GM21367 (cell line): ENCODE results near the gene CD44.

Source experiments
- ATAC-seq: cut with Tn5 transposase; IDR thresholded peaks from one replicate; pipeline ENCODE4 v1.9.1; 2021; ENCODE audit not compliant: unreplicated experiment

Gene CD44

DNA sequence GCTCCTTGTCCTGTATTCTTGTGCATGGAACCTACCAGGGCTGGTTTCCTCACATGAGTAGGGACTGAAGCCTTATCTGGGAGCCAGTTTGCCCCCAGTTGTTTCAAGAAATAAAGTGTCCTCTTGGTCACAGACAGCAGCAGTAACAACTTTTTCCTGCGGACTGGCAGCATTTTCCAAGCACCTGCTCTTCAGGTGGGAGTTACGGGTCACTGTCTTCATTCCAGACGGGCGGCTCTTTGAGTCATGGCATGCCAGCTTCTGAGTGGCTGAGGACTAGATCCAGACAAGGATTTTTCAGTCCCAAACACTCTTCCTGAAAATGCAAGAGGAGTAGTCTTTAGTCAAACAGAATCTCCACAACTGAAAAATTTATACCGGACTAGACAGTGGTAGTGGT, 2.7 kb upstream of the CD44 start:
- ATAC-seq, result no peak

DNA sequence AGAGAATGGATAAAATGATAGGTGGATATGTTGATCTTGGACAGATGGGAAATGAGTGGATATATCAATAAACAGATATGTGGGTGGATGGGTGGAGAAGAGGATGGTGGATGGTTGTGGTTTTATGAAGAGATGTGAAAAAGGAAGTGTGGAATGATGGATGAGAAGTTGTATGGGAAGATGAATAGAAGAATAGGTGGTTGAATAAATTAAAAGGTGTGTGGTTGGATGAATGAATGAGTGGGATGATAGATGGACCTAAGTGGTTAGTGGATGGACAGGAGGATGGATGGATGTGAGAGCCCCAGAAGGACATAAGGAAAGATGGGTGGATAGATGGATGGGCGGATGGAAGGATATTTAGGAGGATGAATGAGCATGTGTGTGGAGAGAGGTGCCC, 913 bp upstream of the CD44 start:
- ATAC-seq, result no peak

DNA sequence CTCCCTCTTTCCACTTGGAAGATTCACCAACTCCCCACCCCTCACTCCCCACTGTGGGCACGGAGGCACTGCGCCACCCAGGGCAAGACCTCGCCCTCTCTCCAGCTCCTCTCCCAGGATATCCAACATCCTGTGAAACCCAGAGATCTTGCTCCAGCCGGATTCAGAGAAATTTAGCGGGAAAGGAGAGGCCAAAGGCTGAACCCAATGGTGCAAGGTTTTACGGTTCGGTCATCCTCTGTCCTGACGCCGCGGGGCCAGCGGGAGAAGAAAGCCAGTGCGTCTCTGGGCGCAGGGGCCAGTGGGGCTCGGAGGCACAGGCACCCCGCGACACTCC, 397 bp upstream of the CD44 start:
- no peak for ATAC-seq

DNA sequence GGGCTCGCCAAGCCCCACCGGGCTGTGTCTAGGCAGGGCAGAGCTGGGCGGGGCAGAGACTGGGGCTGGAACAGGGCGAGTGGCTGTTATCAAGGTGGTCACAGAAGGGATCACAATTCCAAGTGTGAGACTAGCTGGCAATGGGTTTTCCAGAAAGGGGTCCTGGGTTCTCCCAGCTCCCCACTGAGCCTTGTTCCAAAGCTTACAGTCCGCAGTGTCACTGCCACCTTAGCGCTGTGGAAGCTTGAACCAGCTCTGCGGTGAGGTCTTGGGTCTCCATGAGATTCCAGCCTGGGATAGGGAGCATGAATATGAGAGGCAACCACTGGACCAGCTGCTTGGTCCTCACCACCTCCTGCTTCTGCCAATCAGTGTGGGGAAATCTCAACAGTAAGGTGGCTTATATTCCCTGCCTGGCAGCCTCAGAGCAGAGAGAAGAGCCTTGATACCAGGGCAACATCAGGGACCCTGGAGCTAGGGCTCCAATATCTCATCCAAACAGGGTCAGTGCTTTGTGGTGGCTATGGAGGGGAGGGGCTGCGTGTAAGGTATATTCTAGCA, 831 bp downstream of the CD44 start:
- ATAC-seq, result no peak

DNA sequence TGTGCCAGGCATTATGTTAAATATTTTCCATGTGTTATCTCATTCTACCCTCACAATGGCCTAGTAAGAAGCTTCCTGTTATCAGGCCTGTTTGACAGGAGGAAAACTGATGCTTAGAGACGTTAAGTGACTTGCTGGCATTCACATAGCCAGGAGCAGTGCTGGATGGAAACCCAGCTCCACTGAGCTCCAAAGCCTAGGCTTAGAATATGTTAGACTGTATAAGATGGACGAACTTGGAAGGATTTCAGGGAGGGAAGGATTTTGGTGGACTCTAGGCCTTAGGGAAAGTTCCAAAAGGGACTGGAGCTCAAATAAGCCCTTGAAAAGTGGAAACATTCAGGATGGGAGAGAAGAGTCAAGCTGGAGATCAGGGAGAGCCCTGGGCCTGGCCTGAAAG, 2.1 kb downstream of the CD44 start:
- ATAC-seq, result no peak

DNA sequence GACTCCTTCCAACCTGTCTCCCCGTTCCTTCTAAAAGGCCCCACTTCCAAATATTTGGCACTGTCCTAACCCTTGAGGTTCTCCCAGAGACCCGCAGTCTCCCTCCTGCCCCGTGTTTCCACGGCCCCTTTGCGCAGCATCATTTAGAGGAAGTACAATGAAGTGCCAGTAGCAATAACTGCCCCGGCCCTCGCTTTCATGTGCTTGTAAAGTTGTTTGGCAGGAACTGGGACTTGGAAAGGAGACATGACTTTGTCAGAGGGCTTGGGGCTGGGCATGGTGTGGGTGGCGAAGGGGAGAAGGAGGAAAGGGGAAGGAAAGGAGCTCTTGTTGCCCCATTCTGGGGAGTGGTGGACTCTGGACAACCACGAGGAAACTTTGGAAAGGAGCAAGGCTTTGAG, 2.6 kb downstream of the CD44 start:
- no peak for ATAC-seq

DNA sequence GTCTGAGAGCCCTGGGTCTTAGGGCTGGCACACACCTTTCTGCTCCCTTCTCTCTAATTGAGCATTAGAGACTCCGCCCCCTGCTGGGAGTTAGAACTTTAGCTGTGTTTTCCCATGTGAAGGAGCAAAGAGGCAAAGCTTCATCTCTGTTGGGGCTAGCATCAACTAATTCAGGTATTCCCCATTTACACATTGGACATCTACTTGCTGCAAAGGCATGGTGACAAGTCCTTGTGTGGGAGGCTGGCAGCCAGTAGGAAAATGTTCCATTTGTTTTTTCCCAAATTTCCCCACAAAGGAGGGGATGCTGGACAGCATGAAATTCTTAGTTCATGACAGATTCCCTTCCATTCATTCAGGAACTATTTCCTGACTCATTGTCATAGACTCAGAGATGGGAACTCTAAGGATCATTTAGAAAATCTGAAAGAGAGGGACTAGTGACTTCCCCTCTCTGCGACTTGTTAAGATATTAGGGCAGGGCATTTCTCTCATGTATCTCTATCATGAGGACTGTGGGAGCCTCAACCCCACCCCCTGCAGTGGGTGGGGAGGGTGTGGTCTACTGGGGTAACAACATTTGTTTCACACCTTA, 3.6 kb downstream of the CD44 start:
- ATAC-seq, result no peak

DNA sequence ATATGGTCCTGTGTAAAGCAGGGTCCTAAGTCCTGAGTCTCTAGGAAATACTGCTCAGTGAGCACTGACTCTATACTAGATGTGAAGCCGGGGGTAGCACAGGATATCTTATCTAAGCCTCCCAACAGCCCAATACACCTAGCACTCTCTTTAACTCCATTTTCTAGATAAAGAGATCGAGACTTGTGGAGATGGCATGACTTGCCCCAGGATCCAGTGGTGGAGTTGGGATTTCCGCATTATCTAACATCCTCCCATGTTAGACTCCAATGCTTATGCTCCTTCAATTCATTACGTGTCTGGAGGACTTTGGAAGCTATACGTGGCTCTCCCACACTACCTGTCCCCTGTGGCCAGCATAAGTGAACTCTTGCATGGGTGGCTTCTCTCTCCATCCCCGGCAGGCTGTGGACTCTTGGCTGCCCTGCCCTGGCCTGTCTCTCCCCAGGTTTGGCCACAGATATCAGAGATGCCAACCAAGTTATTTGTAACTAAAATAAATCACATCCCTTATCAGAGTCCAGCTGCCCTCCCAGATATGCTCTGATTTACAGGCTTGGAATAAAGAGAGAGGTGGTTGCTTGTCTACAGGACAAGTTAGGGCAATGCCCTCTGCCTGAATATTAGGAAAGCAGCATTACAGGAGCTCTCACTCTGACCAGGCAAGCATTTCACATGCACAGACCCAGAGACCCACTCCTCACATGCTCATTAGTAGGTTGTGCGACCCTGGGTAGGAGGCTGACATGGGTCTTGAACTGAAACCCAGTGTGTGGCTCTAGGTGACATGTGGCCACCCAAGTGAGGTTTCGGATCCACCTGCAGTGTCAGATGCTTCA, 4.5 kb downstream of the CD44 start:
- ATAC-seq, result no peak

DNA sequence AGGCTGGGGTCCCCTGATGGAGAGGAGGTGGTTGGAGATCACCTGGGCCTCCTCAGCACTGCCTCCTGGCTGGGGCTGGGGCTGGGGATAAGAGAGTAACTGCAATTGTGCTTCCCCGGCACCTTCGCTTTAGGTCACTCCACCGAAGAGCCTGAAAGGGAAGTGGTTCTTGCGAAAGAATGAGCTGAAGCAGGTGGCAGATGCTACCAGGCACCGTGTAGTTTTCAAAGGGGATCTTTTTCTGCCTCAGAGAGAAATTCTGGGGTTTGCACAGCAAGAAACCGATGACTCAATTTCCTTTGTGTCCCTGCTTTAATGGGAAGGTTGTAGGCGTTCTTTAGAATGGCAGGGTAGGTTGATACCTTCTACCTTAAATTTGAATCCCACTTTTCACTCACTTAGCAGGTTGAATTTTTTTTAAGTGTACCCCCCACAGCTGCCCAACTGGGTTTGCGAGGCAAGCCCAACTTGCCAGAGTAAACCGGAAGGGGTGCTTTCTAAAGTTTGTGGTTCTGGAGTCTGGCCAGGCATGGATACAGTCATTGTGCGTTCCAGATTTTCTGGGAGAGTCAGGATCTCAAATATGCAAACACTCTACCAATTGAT, 5.3 kb downstream of the CD44 start:
- peak; percentile 47 for ATAC-seq

DNA sequence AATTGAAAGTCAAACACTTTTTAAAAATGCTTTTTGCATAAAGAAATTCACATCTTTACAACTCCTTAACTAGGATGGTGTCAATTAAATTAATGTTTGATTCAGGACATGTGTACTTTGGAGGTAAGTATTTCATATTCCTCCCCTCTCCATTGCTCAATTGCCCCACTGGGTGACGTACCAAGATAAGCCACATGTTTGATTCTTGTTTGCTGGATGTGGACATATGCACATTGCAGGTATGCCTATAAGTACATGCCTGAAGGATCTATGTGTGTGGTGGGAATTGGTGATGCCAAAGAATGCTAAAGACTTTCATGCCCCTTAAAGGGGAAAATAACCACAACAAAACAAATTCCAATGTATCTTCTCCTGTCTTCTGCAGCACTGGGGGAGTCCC, 5.8 kb downstream of the CD44 start:
- no peak for ATAC-seq

DNA sequence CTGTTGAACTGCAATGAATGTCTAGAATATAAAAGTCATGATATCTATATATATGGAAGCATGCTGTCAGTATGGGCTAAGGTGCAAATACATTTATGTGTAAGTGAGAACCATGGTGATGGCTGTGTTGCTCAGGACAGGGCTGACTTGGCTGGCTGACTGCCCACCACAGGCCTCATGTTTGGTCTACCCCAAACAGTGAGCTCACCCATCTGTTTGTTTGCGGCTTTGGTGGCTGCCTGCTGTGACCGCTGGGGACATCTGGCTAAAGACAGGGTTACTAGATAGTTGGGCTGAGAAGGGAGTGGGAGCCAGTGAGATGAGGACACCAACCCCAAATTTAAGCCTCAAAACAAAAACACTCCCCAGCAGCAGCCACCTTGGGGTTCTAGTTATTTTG, 6.3 kb downstream of the CD44 start:
- ATAC-seq, result peak; percentile 52

DNA sequence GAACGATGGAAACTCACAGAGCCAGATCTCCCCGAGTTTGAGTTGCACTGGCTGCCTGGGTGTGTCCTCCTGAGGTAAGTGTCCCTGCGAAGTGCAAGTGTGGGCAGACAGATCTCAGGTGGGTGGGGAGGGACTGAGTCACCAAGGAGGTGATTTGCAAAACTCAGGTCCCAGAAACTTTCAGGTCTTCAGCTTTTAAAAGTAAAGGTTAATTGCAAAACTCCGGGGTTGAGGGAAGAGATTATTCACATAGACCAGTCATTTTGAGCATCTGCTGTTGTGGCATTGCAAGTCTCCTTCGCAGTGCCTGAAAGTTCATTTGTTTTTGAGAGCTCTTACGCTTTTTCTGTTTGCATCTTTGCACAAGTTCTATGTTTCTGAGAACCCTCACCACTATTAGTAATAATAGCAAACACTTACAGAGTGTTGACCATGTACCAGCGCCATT, 7.1 kb downstream of the CD44 start:
- peak; percentile 31 for ATAC-seq

DNA sequence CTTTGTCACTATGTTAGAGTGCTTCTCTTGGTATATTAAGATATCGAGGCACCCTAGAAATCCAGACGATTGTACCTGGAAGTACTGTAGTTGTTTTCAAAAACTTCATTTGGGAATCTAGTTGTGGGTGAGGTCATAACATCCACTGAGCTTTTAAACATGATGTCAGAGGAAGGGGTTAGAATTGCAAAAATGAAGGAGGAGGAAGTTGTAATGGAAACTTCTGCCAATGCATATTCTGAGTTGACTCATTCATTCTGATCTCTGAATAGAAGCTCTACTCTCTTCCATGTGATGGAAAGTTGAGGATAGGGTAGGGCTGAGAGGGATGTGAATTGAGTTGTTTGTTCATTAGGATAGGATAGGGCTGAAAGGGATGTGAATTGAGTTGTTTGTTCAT, 7.7 kb downstream of the CD44 start:
- no peak for ATAC-seq

DNA sequence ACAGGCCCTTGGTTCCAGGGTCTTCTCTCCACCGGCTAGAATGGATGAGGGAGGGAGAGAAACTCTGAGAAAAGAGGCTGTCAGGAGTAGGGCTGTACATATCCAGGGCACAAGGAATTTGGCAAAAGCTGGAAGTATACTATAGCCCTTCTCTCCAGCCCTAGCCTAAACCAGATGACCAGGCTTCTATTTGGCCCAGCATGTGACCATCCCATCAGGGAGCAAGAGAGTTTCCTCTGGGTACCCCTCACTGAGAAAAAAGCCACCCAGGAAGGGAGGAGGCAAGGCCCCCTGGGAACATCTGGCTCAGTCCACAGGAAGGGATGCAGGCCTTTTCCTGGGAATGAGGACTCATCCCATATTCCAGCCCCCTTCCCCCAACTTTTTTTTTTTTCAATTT, 8.3 kb downstream of the CD44 start:
- ATAC-seq, result no peak

DNA sequence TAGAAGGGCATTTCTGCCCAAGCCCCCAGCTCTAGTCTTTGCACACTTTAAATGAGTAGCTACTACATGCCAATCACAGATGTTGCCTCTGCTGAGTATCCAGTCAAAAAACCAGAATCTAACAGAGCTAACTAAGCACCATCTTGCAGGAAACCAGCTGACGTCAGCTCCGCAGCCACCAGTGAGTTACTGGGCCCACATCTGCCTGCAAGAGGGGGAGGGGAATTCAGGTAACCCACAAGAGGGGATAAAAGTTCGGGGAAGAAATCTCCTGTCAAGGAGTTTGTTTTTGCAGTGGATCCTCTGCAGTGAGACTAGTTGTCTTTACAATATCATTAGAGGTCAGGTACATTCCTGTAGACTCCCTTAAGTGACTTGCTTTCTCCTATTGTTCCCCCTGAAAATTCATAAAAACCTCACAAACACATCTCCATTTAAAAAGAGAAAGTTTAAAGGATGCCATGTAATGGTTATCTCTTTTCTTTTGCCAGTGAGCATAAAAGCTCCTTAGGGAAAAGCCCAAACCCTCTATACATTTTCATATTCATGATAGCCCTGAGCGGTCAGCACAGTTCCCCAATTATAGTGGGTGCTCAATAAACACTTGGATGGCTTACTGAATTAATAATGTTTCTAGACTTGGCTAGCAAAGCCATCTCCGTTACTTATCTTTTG, 9.3 kb downstream of the CD44 start:
- ATAC-seq, result no peak

DNA sequence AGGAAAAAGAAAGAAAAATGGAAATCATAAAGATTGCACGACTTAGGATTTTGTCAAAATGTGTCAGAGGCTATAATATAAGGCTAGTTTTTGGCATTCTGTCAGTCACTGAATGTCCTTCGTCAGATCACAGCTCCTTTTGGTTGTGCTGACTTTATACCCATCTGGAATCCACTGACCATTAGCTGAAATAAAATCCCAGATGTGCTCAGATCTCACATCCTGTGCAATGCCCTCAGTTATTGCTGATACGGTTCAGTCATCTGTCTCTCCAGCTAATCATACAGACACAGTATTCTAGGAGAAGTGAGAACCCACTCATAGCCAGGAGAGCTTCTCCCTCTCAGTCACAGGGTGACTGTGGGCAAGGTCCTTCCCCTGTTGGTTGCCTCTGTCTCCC, 11.5 kb downstream of the CD44 start:
- no peak for ATAC-seq

DNA sequence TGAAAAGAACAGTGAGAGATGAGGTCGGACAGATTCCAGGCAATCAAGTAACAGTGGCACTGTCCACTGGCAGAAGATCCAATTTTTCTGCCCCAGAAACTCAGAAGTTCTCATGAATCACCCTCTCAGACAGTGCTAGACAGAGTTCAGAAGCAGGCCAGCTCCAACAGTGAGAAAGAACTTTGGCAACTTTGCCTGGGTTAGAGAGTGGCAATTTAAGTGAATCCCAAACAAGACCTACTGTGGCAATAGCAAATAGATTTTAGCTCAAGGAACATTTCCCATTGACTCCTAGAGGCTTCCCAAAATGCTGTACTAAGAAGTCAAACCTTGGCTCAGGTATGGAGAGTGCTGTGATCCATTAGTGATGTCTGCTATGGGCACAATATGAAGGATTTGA, 12.3 kb downstream of the CD44 start:
- ATAC-seq, result no peak

DNA sequence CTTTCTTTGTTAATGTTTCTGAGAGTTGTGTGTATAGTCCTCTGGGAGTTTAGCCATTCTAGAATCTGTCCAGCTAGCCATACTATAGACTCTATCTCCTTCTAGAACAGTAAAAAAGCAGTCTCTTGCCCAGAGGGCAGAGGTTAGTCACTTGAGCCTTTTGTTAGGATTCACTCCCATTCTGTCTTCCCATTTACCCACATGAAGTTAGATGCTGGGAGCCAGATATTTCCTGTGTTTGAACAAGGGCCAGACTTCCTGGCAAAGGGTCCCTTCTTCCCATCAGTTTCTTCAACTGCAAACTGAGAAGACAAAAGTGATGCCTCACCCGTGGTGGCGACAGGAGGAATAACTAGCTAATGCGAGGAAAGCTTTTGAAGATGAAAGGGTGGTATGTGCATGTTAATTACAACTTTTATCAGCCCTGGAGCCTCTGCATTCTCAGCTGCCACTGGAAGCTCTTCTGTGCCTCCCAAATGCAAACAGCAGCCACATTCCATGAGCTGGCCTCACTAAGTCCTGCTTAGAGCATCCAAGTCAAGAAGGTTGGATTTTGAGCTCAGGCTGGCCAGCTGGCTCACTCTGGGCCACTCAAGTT, 12.8 kb downstream of the CD44 start:
- ATAC-seq, result no peak

DNA sequence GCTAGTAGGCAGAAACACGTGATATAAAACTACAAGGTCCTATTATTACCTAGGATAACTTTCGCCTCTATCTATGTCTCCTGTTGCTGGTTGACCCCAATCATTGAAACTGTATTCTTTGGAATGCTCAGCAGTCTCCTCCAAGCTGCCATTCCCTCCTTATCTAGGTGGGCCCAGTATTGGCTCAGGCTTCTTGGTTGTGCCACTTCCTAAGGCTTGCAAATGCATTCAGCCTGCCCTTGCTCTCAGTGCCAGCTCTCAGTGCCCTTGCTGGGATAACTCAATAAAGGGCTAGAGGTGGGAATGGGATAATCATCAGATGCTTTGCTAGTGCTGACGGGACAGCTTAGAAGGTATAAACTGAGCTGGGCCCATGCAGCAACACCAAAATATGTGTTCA, 13.6 kb downstream of the CD44 start:
- no peak for ATAC-seq

DNA sequence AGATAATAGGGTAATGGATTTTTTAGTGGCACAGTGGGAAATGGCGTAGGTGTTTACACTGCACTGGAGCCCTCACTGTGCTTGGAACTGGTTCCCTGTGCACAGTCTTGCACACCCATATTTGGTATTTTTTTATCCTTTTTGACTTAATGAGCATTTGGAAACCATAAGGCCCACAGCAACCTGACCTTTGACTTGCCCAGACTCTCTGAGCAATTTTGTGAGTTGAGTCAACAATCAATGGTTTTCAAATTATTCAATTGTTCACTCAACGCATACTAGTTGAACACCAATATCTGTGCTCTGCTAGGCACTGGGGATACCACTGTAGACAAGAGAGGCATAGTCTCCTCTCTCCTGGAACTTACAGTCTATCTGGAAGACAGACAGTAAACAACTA, 14.3 kb downstream of the CD44 start:
- ATAC-seq, result no peak

DNA sequence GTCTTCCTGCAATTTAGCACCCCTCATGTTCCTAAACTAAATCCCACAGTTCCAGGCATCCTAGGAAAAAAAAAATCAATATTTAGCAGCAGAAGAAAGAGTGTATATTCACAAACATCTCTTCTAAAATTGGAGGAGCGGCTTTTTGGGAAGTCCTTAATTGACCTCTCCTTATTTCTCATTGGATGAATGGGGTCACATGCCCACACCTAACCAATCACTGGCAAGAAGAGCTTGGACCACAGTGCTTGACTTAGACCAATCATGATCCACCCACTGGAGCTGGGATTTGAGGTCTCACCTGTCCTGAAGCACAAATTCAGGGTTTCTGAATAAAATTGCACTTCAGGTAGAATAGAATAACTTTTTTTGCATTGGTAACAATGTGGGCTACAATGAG, 16.0 kb downstream of the CD44 start:
- no peak for ATAC-seq
